HFFc6 (cell line): Measurements from ENCODE around the gene SPATA20. TPM values are rescaled to one million over a fixed set of nuclear protein-coding genes. Genes with fewer than 3 reads are reported as not detected.

ENCODE experiments used
- DNase-seq: peaks from one replicate; pipeline ENCODE4 v3.0.0-alpha.2; 2018
- H3K27ac Mint-ChIP-seq: 2 replicates; pipeline ENCODE4 v1.8.0; 2020; ENCODE audit warnings: mild to moderate bottlenecking, mixed read lengths
- H3K27me3 Mint-ChIP-seq: 2 replicates; pipeline ENCODE4 v1.8.0; 2021; ENCODE audit warnings: mild to moderate bottlenecking, moderate library complexity, mixed read lengths; ENCODE audit not compliant: insufficient read depth
- H3K36me3 Mint-ChIP-seq: 2 replicates; pipeline ENCODE4 v1.8.0; 2021; ENCODE audit warnings: low read depth, mixed read lengths
- H3K4me1 Mint-ChIP-seq: 2 replicates; pipeline ENCODE4 v1.8.0; 2020; ENCODE audit warnings: low read depth, mixed read lengths
- H3K4me3 Mint-ChIP-seq: 2 replicates; pipeline ENCODE4 v1.8.0; 2020; ENCODE audit warnings: mild to moderate bottlenecking, moderate library complexity, mixed read lengths
- H3K9me3 Mint-ChIP-seq: 2 replicates; pipeline ENCODE4 v1.8.0; 2020; ENCODE audit warnings: mild to moderate bottlenecking, mixed read lengths
- CTCF ChIP-seq: fragments of 200-600 bp; sonication (generic); IDR thresholded peaks from 2 replicates; pipeline ENCODE4 v1.5.0; 2021; ENCODE audit warnings: antibody characterized with exemption, mild to moderate bottlenecking
- total RNA-seq, 6 experiments: library from RNA; stranded (reverse); fragmentation: NEBNext Ultra II Directional; extraction: Animal tissue kit (Norgen Biotek cat#: 25700); gene quantifications; 2 replicates in 1 of 6; 3 replicates in 5 of 6; pipeline ENCODE4 v1.2.3, GENCODE V29; 2021

The SPATA20 gene
- total RNA-seq, 6 experiments from 2014 or later = 53.4 to 71.2 (median 62.6) TPM

- Mint-ChIP-seq H3K4me1 (no peaks in the 10 kb centered on the region), H3K27ac (no peak overlapping the region), H3K27me3 (peaks cover 23% of the 10 kb centered on the region), H3K4me3 (no peak overlapping the region), H3K9me3 (no peaks in the 10 kb centered on the region), H3K36me3 (no peaks in the 10 kb centered on the region)
- no peak for DNase-seq
- no peak for TF ChIP-seq CTCF
Measured at GRCh38 chr17:50599606-50600005, 52.6 kb downstream of the SPATA20 start.

- Mint-ChIP-seq H3K36me3 (no peaks in the 10 kb centered on the region), H3K4me1 (no peaks in the 10 kb centered on the region)
Measured at GRCh38 chr17:50601823-50602375, 54.9 kb downstream of the SPATA20 start.

GRCh38 chr17:50602836-50603235, 55.9 kb downstream of the SPATA20 start:
- Mint-ChIP-seq H3K36me3 (no peaks in the 10 kb centered on the region), H3K27ac (no peak overlapping the region), H3K9me3 (no peaks in the 10 kb centered on the region), H3K4me3 (no peak overlapping the region), H3K27me3 (peaks cover 43% of the 10 kb centered on the region), H3K4me1 (no peaks in the 10 kb centered on the region)
- DNase-seq = no peak
- TF ChIP-seq CTCF = no peak

More at GRCh38 chr17:50601823-50602375, 54.9 kb downstream of the SPATA20 start:
- TF ChIP-seq CTCF = no peak
- peaks cover 35% of the 10 kb centered on the region for H3K27me3 Mint-ChIP-seq
- no peak overlapping the region for H3K4me3 Mint-ChIP-seq
- DNase-seq = no peak
- H3K27ac Mint-ChIP-seq = no peak overlapping the region
- no peaks in the 10 kb centered on the region for H3K9me3 Mint-ChIP-seq

- Mint-ChIP-seq H3K9me3 (no peaks in the 10 kb centered on the region), H3K27ac (no peak overlapping the region), H3K27me3 (peaks cover 43% of the 10 kb centered on the region), H3K4me3 (no peak overlapping the region), H3K36me3 (no peaks in the 10 kb centered on the region), H3K4me1 (no peaks in the 10 kb centered on the region)
- TF ChIP-seq CTCF = peak; percentile 33; the same call in 1 of the 2 replicates
- DNase-seq = no peak
Measured at GRCh38 chr17:50603340-50603739, 56.4 kb downstream of the SPATA20 start.

- Mint-ChIP-seq H3K27ac (no peak overlapping the region), H3K27me3 (peaks cover 41% of the 10 kb centered on the region), H3K36me3 (no peaks in the 10 kb centered on the region), H3K4me3 (no peak overlapping the region), H3K9me3 (no peaks in the 10 kb centered on the region), H3K4me1 (no peaks in the 10 kb centered on the region)
- TF ChIP-seq CTCF = no peak
- no peak for DNase-seq
Measured at GRCh38 chr17:50604513-50604912, 57.5 kb downstream of the SPATA20 start.

- no peaks in the 10 kb centered on the region for H3K36me3 Mint-ChIP-seq
- H3K27me3 Mint-ChIP-seq = peaks cover 46% of the 10 kb centered on the region
- no peak overlapping the region for H3K4me3 Mint-ChIP-seq
- no peak for TF ChIP-seq CTCF
- H3K9me3 Mint-ChIP-seq = no peaks in the 10 kb centered on the region
- DNase-seq = no peak
- H3K4me1 Mint-ChIP-seq = no peaks in the 10 kb centered on the region
- no peak overlapping the region for H3K27ac Mint-ChIP-seq
Measured at GRCh38 chr17:50605429-50605828, 58.5 kb downstream of the SPATA20 start.
